Left renal pelvis (tissue), 4 donors: Measurements from ENCODE around the gene LDAF1. TPM values are rescaled to one million over a fixed set of nuclear protein-coding genes. Genes with fewer than 3 reads are reported as not detected.

Experiments
- DNase-seq, 4 donors: peaks; one replicate each; pipeline ENCODE4 v3.0.0-alpha.2; 2013; ENCODE audit warnings: low read depth in 4 of 4, low spot score in 3 of 4
- polyA plus RNA-seq, 4 donors: library from polyadenylated mRNA; unstranded; fragments of 120-200 nt; gene quantifications; one replicate each; pipeline ENCODE4 v1.2.1, GENCODE V29; 2013; ENCODE audit not compliant: insufficient read length in 4 of 4

The LDAF1 gene
- polyA plus RNA-seq, 4 donors = 20.1 to 35.8 (median 30.5) TPM

DNA sequence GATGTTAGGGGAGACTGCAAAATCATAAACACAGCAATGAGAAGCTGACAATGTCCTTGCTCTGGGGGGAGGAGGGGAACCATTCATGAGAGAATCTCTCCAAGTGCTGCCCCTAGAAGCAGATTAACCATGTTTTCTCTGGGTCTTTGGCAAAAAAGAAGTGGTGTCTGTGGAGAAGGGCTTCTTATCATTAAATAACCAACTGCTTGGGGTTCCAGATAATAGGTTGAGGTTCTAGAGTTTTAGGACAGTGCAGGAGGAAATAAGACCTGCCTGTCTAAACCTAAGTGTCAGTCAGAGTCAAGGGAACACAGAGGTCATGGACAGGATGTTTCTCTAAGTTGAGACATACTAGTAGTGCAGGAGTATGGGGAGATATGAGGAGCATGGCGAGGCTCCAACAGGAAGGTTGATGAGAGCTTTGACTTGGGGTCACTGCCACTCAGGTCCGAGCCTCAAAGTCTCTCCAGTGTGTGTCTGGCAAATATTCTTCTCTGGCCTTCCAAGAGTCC, 69.9 kb downstream of the LDAF1 start:
- DNase-seq = no peak

Other genes with a start within 250 kb of the LDAF1 start
- gene DNAH3, start 7.8 kb upstream of the LDAF1 start, polyA plus RNA-seq = under 1 TPM; 0.26 to 0.96 (median 0.40) TPM
- under 1 TPM; 0.07 to 0.23 (median 0.11) TPM for gene ZP2, start 52.9 kb downstream of the LDAF1 start, polyA plus RNA-seq
- gene ANKS4B, start 75.0 kb downstream of the LDAF1 start, polyA plus RNA-seq = 1 to 10 TPM in 3 of 4 donors, under 1 TPM in 1; 0.14 to 5.6 (median 4.0) TPM
- gene CRYM, start 119.6 kb downstream of the LDAF1 start, polyA plus RNA-seq = 1 to 10 TPM; 2.7 to 8.2 (median 7.0) TPM